Smooth muscle cell (in vitro differentiated cells): Measurements from ENCODE around the gene FXYD1. TPM values are rescaled to one million over a fixed set of nuclear protein-coding genes. Genes with fewer than 3 reads are reported as not detected.

Experiments
- DNase-seq: peaks from one replicate; lab custom pipeline; 2025; ENCODE audit not compliant: unreplicated experiment; lab: John Stamatoyannopoulos, UW
- H2AFZ ChIP-seq: fragments of 200-600 bp; sonication (generic); 2 replicates; pipeline ENCODE4 v1.6.0; 2016; ENCODE audit warnings: antibody characterized with exemption, low read depth, mild to moderate bottlenecking
- H3F3A ChIP-seq: fragments of 200-600 bp; sonication (generic); 2 replicates; pipeline ENCODE4 v1.6.0; 2017; ENCODE audit warnings: antibody characterized with exemption, low read depth
- H3K27ac ChIP-seq: fragments of 200-600 bp; sonication (generic); 2 replicates; pipeline ENCODE4 v1.5.1; 2016; ENCODE audit warnings: low read depth, mild to moderate bottlenecking
- H3K27me3 ChIP-seq: fragments of 200-600 bp; sonication (generic); 2 replicates; pipeline ENCODE4 v1.6.1; 2016; ENCODE audit warnings: low read depth, mild to moderate bottlenecking
- H3K36me3 ChIP-seq: fragments of 200-600 bp; sonication (generic); 2 replicates; pipeline ENCODE4 v1.5.1; 2016; ENCODE audit warnings: low read depth
- H3K4me1 ChIP-seq: fragments of 200-600 bp; sonication (generic); 2 replicates; pipeline ENCODE4 v1.5.1; 2016; ENCODE audit warnings: low read depth
- H3K4me2 ChIP-seq: fragments of 200-600 bp; sonication (generic); 2 replicates; pipeline ENCODE4 v1.6.0; 2016; ENCODE audit warnings: mild to moderate bottlenecking
- H3K4me3 ChIP-seq: fragments of 200-600 bp; sonication (generic); 2 replicates; pipeline ENCODE4 v1.5.1; 2016; ENCODE audit warnings: mild to moderate bottlenecking
- H3K79me2 ChIP-seq: fragments of 200-600 bp; sonication (generic); 2 replicates; pipeline ENCODE4 v1.6.0; 2016; ENCODE audit warnings: low read depth, mild to moderate bottlenecking
- H3K9ac ChIP-seq: fragments of 200-600 bp; sonication (generic); 2 replicates; pipeline ENCODE4 v1.6.0; 2016; ENCODE audit warnings: low read depth
- H3K9me3 ChIP-seq: fragments of 200-600 bp; sonication (generic); replicated peaks from 2 replicates; pipeline ENCODE4 v1.5.1; 2016; ENCODE audit warnings: low read depth
- H4K20me1 ChIP-seq: fragments of 200-600 bp; sonication (generic); 2 replicates; pipeline ENCODE4 v1.6.0; 2016; ENCODE audit warnings: low read depth
- CTCF ChIP-seq: fragments of 200-600 bp; sonication (generic); IDR thresholded peaks from 2 replicates; pipeline ENCODE4 v1.5.1; 2017; ENCODE audit warnings: borderline replicate concordance, mild to moderate bottlenecking, antibody characterized with exemption; ENCODE audit not compliant: insufficient read depth, poor library complexity, severe bottlenecking
- WGBS: methylation state at CpG from one replicate; pipeline ENCODE4 v1.1.7; 2016; ENCODE audit warnings: low lambda C conversion rate; 5-methylcytosine and 5-hydroxymethylcytosine counted together
- polyA plus RNA-seq: library from polyadenylated mRNA; unstranded; fragments of >200 nt; fragmentation: Nextera tagmentation; extraction: Ambion mirVana; gene quantifications from 2 replicates; pipeline ENCODE4 v1.2.1, GENCODE V29; 2016
- total RNA-seq: library from RNA; depleted of rRNA; stranded (reverse); fragments of >200 nt; gene quantifications from 2 replicates; pipeline ENCODE4 v1.2.3, GENCODE V29; 2014

The FXYD1 gene
- total and polyA plus RNA-seq, 2 experiments from 2014 or later: 2.7 to 3.2 TPM

GRCh38 chr19:35161434-35161743, 22.8 kb downstream of the FXYD1 start:
- no peak overlapping the region for H3K9ac ChIP-seq
- H3K36me3 ChIP-seq: peaks cover 46% of the 10 kb centered on the region
- H3K4me2 ChIP-seq: no peak overlapping the region
- no peak overlapping the region for H3K27ac ChIP-seq
- peaks cover 9% of the 10 kb centered on the region for H3K9me3 ChIP-seq
- DNase-seq: no peak
- H2AFZ ChIP-seq: no peak overlapping the region
- no peaks in the 10 kb centered on the region for H3K79me2 ChIP-seq
- H3K4me1 ChIP-seq: no peaks in the 10 kb centered on the region
- no peaks in the 10 kb centered on the region for H3K27me3 ChIP-seq
- H3K4me3 ChIP-seq: no peak overlapping the region
- TF ChIP-seq CTCF: no peak
- WGBS: 100% methylated on average over 2 of the region's 2 CpGs
- H3F3A ChIP-seq: no peaks in the 10 kb centered on the region
- no peaks in the 10 kb centered on the region for H4K20me1 ChIP-seq

GRCh38 chr19:35162471-35163326, 24.1 kb downstream of the FXYD1 start:
- Histone ChIP-seq H3K27me3 (no peaks in the 10 kb centered on the region), H3F3A (no peaks in the 10 kb centered on the region), H3K4me1 (no peaks in the 10 kb centered on the region), H3K4me3 (no peak overlapping the region), H3K27ac (peak overlapping the region; percentile 27), H3K9me3 (peaks cover 9% of the 10 kb centered on the region), H3K9ac (no peak overlapping the region), H3K36me3 (peaks cover 49% of the 10 kb centered on the region), H3K4me2 (no peak overlapping the region), H4K20me1 (no peaks in the 10 kb centered on the region), H3K79me2 (no peaks in the 10 kb centered on the region), H2AFZ (no peak overlapping the region)
- no peak for TF ChIP-seq CTCF
- WGBS: 68% methylated on average over 6 of the region's 6 CpGs
- DNase-seq: no peak

GRCh38 chr19:35164418-35164817, 25.8 kb downstream of the FXYD1 start:
- TF ChIP-seq CTCF: no peak
- 100% methylated on average over 2 of the region's 2 CpGs for WGBS
- H3F3A ChIP-seq: no peaks in the 10 kb centered on the region
- no peaks in the 10 kb centered on the region for H3K27me3 ChIP-seq
- H3K36me3 ChIP-seq: peaks cover 49% of the 10 kb centered on the region
- no peak for DNase-seq
- H3K27ac ChIP-seq: no peak overlapping the region
- no peak overlapping the region for H3K9ac ChIP-seq
- no peak overlapping the region for H3K4me2 ChIP-seq
- no peaks in the 10 kb centered on the region for H3K4me1 ChIP-seq
- no peak overlapping the region for H3K4me3 ChIP-seq
- H3K79me2 ChIP-seq: no peaks in the 10 kb centered on the region
- peaks cover 9% of the 10 kb centered on the region for H3K9me3 ChIP-seq
- no peaks in the 10 kb centered on the region for H4K20me1 ChIP-seq
- no peak overlapping the region for H2AFZ ChIP-seq
